Measurements from ENCODE around the gene NAA25.
A peak's percentile ranks its signal among the peaks of the same experiment; 100 is the strongest.
"Not testable (repeated sequence)": the region's sequence is repeated elsewhere in the genome, so short reads cannot be mapped to it uniquely, and the experiment has no call there.

The NAA25 gene

GRCh38 chr12:112049351-112049750 is 59.2 kb downstream of the NAA25 start:
- no peak for DNase-seq

GRCh38 chr12:112046003-112046402 is 62.6 kb downstream of the NAA25 start:
- no peak for DNase-seq

- DNase-seq: not testable (repeated sequence)
Measured at GRCh38 chr12:112036614-112037013, 72.0 kb downstream of the NAA25 start.

GRCh38 chr12:112035219-112035785 is 73.3 kb downstream of the NAA25 start:
- no peak for DNase-seq

GRCh38 chr12:112032292-112032691 is 76.3 kb downstream of the NAA25 start:
- DNase-seq: no peak

- DNase-seq: no peak
Measured at GRCh38 chr12:112031472-112031871, 77.1 kb downstream of the NAA25 start.

- no peak for DNase-seq
Measured at GRCh38 chr12:112029301-112029700, 79.3 kb downstream of the NAA25 start.

GRCh38 chr12:112025808-112026375 is 82.7 kb downstream of the NAA25 start:
- DNase-seq: no peak

- no peak for DNase-seq
Measured at GRCh38 chr12:112023759-112024396, 84.7 kb downstream of the NAA25 start.

- DNase-seq: no peak
Measured at GRCh38 chr12:112022241-112023016, 86.2 kb downstream of the NAA25 start.

- DNase-seq: no peak
Measured at GRCh38 chr12:112020947-112021457, 87.6 kb downstream of the NAA25 start.

GRCh38 chr12:112018571-112019237 is 89.9 kb downstream of the NAA25 start:
- no peak for DNase-seq

- no peak for DNase-seq
Measured at GRCh38 chr12:112017041-112017440, 91.5 kb downstream of the NAA25 start.

- DNase-seq: no peak
Measured at GRCh38 chr12:112015938-112016337, 92.6 kb downstream of the NAA25 start.

- DNase-seq: peak; percentile 25
Measured at GRCh38 chr12:112013601-112014402, 94.8 kb downstream of the NAA25 start.

GRCh38 chr12:112012775-112013600 is 95.6 kb downstream of the NAA25 start, which contains the start of the genes ERP29 and TMEM116:
TSS of gene ERP29 (plus strand) at chr12:112013426. CDS start at chr12:112013466, 40 bp downstream.
TSS of gene TMEM116 (minus strand) at chr12:112013165. CDS start at chr12:112005270, 7,895 bp downstream.
- peak; percentile 100 for DNase-seq

GRCh38 chr12:112011685-112012084 is 96.9 kb downstream of the NAA25 start:
- DNase-seq: no peak

GRCh38 chr12:112010415-112011344 is 97.9 kb downstream of the NAA25 start:
- no peak for DNase-seq

- DNase-seq: not testable (repeated sequence)
Measured at GRCh38 chr12:112009596-112009995, 99.0 kb downstream of the NAA25 start.

GRCh38 chr12:112008918-112009317 is 99.7 kb downstream of the NAA25 start:
- DNase-seq: no peak

All from activated gamma-delta T cell (primary cell).